ENCODE measurements around the gene PDZD7.

PDZD7 gene

DNA sequence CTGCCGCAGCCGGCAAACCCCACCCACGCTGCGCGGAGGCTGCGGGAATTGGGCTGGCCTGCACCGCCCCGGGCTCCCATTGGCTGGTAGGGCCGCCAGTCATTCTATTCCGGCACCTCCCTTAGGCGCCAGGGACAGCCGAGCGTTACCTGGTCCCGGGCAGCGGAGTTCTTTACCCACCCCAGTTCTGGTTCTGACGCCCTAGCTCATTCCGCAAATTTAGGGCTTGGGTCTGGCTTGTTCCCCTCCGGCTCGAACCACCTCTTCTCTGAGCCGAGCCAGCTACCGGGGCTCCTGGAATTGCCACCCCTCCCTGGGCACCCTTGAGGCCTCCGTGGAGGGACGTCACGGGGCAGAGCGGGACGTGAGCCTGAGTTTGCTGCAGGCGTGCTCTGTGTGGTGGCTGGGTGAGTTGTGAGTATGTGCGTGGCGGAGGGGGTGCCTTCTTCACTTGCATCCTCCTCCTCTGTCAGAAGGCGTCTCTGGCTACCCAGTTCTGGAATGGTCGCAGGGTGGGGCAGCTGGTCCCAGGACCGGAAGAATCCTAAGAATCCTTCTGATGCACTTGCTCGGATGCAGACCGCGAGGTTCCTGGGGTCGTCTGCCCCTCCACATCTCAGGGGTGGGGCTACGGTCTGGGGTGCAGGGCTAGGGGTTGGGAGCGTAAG lies at the start of gene PDZD7, which contains the start of gene SFXN3:
TSS of gene PDZD7 (minus strand) at position 2 of the 668 bp plus-strand sequence. CDS start 910 bp downstream, outside the sequence.
TSS of gene SFXN3 (plus strand) at position 107 of the 668 bp plus-strand sequence. CDS start 3,461 bp downstream, outside the sequence.
- Mint-ChIP-seq H3K27me3 (peaks cover 42% of the 10 kb centered on the region), H3K4me1 (peaks cover 25% of the 10 kb centered on the region), H3K36me3 (peaks cover 14% of the 10 kb centered on the region), H3K9me3 (no peaks in the 10 kb centered on the region), H3K4me3 (peak within 1 kb of the TSS; percentile 81), H3K27ac (peak within 1 kb of the TSS; percentile 96)
- CTCF ChIA-PET = interaction anchor here (0.6 to 8.1 kb wide), 10 partner anchors 8 to 1107 kb away, joined by 3 to 98 read pairs (median 4); no protein-coding TSS in a partner anchor
- peak; percentile 98 for DNase-seq

DNA sequence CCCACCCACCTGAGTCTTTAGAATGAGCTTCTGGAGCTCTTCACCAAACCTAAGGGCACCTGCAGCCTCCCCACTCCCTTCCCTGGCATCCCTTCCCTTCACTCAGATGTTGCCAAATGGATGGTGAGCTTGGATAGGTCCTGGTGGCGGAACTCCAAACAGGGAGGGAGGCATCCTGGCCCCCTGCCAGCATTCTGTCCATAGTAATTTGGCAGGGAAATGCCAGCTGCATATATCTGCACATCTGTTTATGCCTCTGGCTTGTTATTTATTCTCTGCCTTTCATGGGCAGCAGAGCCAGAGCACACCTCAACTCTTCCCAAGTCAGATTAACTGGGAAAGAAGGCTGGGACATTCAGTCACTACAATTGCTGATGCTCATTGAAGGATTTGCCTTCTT lies 48.9 kb upstream of the PDZD7 start:
- DNase-seq = no peak
- Mint-ChIP-seq H3K27me3 (peaks cover 86% of the 10 kb centered on the region), H3K9me3 (no peaks in the 10 kb centered on the region), H3K4me3 (no peak overlapping the region), H3K4me1 (no peaks in the 10 kb centered on the region), H3K27ac (no peak overlapping the region), H3K36me3 (no peaks in the 10 kb centered on the region)
- CTCF ChIA-PET = interaction anchor here (0.8 to 1.8 kb wide), 4 partner anchors 15 to 62 kb away, joined by 3 to 6 read pairs (median 3); no protein-coding TSS in a partner anchor

DNA sequence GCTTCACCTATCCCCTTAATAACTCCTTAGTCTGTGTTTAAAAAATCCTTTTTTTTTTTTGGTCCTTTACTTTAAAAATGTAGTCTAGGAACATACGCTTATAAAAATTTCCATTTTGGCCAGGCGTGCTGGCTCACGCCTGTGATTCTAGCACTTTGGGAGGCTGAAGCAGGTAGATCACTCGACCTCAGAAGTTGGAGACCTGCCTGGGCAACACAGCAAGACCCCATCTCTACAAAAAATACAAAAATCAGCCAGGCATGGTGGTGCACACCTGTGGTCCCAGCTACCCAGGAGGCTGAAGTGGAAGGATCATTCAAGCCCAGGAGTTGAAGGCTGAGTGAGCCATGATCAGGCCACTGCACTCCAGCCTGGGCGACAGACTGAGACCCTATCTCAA lies 45.7 kb upstream of the PDZD7 start:
- no peak overlapping the region for H3K4me3 Mint-ChIP-seq
- H3K9me3 Mint-ChIP-seq = no peaks in the 10 kb centered on the region
- H3K4me1 Mint-ChIP-seq = no peaks in the 10 kb centered on the region
- peaks cover 86% of the 10 kb centered on the region for H3K27me3 Mint-ChIP-seq
- DNase-seq = no peak
- H3K27ac Mint-ChIP-seq = no peak overlapping the region
- CTCF ChIA-PET = interaction anchor here (0.7 to 1.5 kb wide), 3 partner anchors 10 to 205 kb away, joined by 3 to 9 read pairs (median 4); no protein-coding TSS in a partner anchor
- no peaks in the 10 kb centered on the region for H3K36me3 Mint-ChIP-seq

DNA sequence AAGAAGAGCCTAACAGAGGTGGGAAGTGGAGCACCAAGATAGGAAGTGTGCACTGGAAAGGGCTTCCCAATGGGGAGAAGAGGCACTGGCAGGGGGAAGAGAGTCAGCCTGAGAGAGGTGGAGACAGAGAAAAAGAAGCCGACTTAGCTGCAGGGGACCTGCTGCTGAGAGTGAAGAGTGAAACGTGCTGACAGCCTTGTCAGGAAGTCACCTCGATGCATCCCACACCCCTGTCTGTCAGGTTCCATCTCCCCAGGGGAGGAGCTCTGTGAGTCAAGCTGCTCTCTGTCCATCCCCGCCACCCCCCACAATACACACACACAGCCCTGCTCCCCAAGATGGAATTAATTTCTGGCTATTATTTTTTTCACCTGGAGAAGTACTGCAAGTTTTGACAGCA lies 44.8 kb upstream of the PDZD7 start:
- no peak overlapping the region for H3K4me3 Mint-ChIP-seq
- H3K27me3 Mint-ChIP-seq = peaks cover 86% of the 10 kb centered on the region
- no peak overlapping the region for H3K27ac Mint-ChIP-seq
- H3K4me1 Mint-ChIP-seq = no peaks in the 10 kb centered on the region
- no peak for DNase-seq
- H3K9me3 Mint-ChIP-seq = no peaks in the 10 kb centered on the region
- CTCF ChIA-PET = interaction anchor here (1.1 to 1.5 kb wide), 3 partner anchors 9 to 33 kb away, joined by 4 to 9 read pairs (median 4); no protein-coding TSS in a partner anchor
- no peaks in the 10 kb centered on the region for H3K36me3 Mint-ChIP-seq

DNA sequence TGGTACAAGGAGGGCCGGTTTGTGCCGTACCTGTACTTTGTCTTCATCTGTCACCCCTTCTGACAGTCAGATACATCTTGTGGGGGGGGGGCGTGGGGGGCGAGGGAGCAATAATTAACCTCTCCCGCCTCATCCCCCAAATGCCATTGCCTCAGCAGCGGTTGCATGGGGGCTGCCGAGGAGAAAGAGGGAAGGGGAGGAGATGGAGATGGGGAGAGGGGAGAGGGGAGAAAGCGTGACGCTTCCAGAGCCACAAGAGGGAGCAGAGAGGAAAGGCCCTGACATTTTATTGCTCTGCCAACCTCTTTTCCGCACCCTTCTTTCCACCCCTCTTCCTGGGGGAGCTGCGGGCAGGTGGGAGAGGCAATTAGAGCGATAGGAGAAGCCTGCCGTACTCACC lies 42.7 kb upstream of the PDZD7 start:
- Mint-ChIP-seq H3K27ac (no peak overlapping the region), H3K4me1 (no peaks in the 10 kb centered on the region), H3K4me3 (no peak overlapping the region), H3K27me3 (peaks cover 70% of the 10 kb centered on the region), H3K9me3 (no peaks in the 10 kb centered on the region), H3K36me3 (no peaks in the 10 kb centered on the region)
- no peak for DNase-seq
- CTCF ChIA-PET = interaction anchor here (1.1 to 1.5 kb wide), 2 partner anchors 24 to 55 kb away, joined by 3 to 5 read pairs; no protein-coding TSS in a partner anchor

DNA sequence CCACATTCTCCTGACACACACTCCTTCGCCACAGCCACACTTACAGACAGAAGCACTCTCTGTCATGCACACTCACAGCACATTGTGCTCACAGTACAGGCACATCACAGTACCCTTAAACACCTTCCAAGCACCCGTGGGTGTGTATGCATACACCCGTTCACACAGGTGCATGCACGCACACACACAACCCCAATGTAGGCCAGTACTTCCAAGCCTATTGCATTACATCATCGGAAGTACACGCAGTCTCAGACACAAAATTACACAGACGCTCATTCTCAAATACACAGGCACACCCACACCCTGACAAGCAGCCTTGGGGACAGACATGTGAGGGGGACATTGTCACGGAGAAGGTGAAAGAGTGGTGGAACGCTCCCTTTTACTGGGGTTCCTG lies 42.0 kb upstream of the PDZD7 start:
- Mint-ChIP-seq H3K4me3 (no peak overlapping the region), H3K27me3 (peaks cover 65% of the 10 kb centered on the region), H3K36me3 (no peaks in the 10 kb centered on the region), H3K27ac (no peak overlapping the region), H3K4me1 (peaks cover under 1% of the 10 kb centered on the region), H3K9me3 (no peaks in the 10 kb centered on the region)
- CTCF ChIA-PET = interaction anchor here (1.1 kb wide), 1 partner anchor 54 kb away, joined by 3 read pairs; no protein-coding TSS in a partner anchor
- no peak for DNase-seq

DNA sequence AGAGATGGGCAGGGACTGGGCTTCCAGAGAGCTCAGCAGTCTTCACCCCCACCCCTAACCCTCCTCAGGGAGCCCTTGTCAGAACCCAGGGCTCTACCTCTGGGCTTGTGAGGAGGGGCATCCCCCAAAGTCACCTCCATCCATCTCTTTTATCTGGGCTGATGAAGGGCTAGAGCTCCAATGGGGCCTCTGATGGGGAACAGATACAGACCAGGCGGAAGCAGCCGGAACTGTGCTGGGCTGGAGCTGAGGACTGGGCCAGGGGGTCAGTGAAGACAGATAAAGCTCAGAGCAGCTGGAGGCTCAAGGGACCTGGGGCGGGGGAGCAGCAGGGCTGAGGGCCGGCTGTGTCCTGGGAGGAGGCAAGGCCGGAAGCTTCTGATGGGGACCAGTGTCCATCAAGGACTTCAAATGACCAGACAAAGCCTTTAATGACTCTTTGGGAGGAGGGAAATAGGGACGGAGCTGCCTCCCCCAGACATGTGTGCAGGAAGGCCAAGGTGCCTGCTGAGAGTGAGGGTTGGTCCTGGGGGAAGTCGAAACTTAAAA lies 41.0 kb upstream of the PDZD7 start:
- Mint-ChIP-seq H3K27me3 (peaks cover 74% of the 10 kb centered on the region), H3K4me3 (no peak overlapping the region), H3K27ac (no peak overlapping the region), H3K4me1 (peaks cover 9% of the 10 kb centered on the region), H3K36me3 (no peaks in the 10 kb centered on the region), H3K9me3 (no peaks in the 10 kb centered on the region)
- DNase-seq = no peak
- CTCF ChIA-PET = interaction anchor here (1.2 to 1.7 kb wide), 4 partner anchors 9 to 53 kb away, joined by 3 to 5 read pairs (median 4); no protein-coding TSS in a partner anchor

DNA sequence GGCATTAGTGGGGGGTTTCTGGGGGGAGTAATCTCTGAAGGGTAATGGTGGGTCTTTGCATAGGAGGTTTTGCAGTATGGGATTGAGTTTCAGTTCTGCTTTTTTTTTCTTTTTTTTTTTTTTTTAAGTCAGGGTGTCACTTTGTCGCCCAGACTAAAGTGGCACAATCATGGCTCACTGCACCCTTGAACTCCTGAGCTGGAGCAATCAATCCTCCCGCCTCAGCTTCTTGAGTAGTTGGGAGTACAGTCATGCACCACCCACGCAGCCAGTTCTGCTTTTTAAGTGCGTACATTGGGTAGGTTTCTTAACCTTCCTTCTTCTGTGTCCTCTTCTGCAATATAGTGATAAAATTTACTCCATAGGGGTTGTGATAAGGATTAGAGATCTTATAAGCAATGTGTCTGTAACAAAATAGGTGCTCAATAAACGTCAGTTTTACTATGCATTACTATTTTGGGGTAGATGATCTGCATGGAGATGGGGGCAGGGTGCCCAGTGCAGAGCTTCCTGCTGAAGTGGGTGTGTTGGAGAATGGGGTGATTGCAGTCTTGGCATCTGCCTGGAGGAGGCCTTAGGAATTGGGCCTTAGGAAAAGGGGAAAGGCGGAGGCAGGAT lies 40.4 kb upstream of the PDZD7 start:
- Mint-ChIP-seq H3K4me3 (no peak overlapping the region), H3K9me3 (no peaks in the 10 kb centered on the region), H3K27me3 (peaks cover 75% of the 10 kb centered on the region), H3K36me3 (no peaks in the 10 kb centered on the region), H3K27ac (no peak overlapping the region), H3K4me1 (peaks cover 14% of the 10 kb centered on the region)
- CTCF ChIA-PET = interaction anchor here (0.9 to 1.8 kb wide), 7 partner anchors 8 to 71 kb away, joined by 3 to 5 read pairs (median 4); no protein-coding TSS in a partner anchor
- no peak for DNase-seq

DNA sequence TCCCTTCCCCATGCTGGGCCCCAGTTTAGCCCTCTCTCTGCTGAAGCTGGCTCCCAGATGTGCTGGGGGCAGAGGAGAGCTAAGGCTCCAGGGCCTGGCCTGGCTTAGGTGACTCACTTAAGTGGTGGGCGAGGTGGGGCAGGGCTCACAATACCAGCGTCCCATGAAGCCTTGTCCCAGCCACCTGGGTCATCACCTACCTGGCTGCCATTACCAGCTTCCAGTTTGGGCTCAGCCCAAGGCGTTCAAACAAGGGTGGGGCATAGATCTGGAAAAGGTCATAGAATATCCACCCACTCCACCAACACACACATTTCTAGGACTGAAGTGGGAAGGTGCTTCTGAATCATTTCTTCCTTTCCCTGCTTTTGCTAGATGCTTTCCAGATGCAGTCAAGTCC lies 39.2 kb upstream of the PDZD7 start:
- Mint-ChIP-seq H3K27ac (no peak overlapping the region), H3K36me3 (no peaks in the 10 kb centered on the region), H3K27me3 (peaks cover 75% of the 10 kb centered on the region), H3K4me1 (peaks cover 21% of the 10 kb centered on the region), H3K4me3 (no peak overlapping the region), H3K9me3 (no peaks in the 10 kb centered on the region)
- CTCF ChIA-PET = interaction anchor here (1.3 to 11.9 kb wide), 7 partner anchors 11 to 72 kb away, joined by 3 to 140 read pairs (median 8); no protein-coding TSS in a partner anchor
- no peak for DNase-seq

DNA sequence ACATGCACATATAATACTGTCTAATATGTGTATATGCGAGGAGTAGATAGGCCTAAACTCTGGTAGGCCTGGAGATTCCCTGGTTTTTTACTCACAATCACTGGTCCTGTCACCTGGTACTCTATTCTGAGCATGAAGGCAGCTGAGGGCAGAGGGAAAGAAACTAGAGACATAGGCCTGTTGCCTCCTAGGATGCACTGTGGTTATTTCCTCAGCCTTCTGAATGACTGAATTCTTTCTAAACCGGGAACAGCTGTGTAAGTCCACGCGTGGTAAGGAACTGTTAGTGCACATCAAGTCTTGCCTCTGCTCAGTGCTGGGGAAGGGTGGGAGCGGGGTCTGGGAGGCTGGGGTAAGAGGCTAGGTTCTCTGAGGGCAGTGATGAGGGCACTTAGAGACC lies 38.5 kb upstream of the PDZD7 start:
- no peak for DNase-seq
- CTCF ChIA-PET = interaction anchor here (1.3 to 11.9 kb wide), 9 partner anchors 9 to 72 kb away, joined by 3 to 140 read pairs (median 8); partner anchors contain the start of genes PDZD7 and SFXN3
- Mint-ChIP-seq H3K27ac (no peak overlapping the region), H3K9me3 (no peaks in the 10 kb centered on the region), H3K36me3 (no peaks in the 10 kb centered on the region), H3K4me3 (no peak overlapping the region), H3K27me3 (peaks cover 78% of the 10 kb centered on the region), H3K4me1 (peaks cover 21% of the 10 kb centered on the region)

DNA sequence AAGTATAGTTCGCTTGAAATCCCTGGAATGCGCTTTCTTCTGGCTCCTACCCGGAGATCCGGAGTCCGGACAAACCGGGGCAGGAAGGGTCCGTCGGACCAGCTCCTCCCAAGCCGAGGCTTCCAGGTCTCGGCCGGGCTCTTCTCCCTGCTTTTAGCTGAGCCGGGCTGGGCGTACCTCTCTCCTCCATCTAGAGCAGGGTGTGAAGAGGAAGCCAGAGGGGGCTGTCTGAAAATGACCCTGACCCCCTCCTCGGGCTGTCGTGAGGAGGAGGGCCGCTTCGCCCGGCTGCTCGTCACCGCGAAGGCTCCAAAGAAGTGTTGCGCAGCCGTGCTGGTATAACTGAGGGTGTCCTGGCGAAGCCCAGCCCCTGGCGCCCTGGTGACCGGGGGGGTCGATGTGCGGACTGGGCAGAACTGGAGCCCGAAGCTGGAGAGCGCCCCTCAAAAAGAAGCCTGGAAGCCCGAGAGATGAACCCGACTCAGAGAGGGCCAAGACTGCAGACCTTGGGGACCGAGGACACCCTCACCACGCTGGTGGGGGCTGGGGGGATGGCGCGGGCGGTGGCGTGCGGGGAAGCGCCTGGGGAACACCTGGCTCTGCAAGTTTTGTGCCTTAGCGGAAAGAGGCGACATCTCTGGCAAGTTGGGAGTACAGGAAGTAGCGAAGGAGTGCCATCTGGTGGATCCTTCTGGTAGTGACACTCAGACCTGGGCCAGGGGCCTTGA lies 36.6 kb upstream of the PDZD7 start:
- peak; percentile 87 for DNase-seq

DNA sequence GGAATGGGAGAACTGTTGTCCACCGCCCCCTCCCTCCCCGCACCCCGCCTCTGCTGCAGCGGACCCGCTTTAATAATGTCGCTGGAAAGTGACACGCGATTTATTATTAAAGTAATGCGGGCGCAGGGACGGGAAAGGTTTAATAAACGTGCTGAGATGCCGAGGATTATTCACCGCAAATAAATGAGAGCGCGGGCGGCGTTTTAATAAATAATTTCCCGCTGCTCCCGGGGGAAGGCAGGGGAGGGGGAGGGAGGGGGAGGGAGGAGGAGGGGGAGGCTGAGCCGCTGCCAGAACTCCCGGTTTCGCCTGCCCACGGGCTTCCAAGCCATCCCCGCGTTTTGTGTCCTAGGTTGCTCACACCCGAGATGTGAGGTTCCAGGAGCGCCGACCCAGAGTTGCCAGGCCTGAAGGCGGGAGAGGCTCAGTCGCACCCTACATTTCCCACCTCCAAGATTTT lies 36.0 kb upstream of the PDZD7 start:
- H3K36me3 Mint-ChIP-seq = no peaks in the 10 kb centered on the region
- no peak overlapping the region for H3K27ac Mint-ChIP-seq
- no peaks in the 10 kb centered on the region for H3K9me3 Mint-ChIP-seq
- peak overlapping the region; percentile 67 for H3K4me3 Mint-ChIP-seq
- DNase-seq = no peak
- CTCF ChIA-PET = interaction anchor here (0.6 to 11.9 kb wide), 12 partner anchors 9 to 531 kb away, joined by 3 to 140 read pairs (median 8); partner anchors contain the start of genes HIF1AN, PDZD7 and SFXN3
- peaks cover 36% of the 10 kb centered on the region for H3K4me1 Mint-ChIP-seq
- peaks cover 78% of the 10 kb centered on the region for H3K27me3 Mint-ChIP-seq

More for the DNA sequence above, 36.6 kb upstream of the PDZD7 start:
- Mint-ChIP-seq H3K4me1 (peaks cover 30% of the 10 kb centered on the region), H3K27me3 (peaks cover 78% of the 10 kb centered on the region), H3K4me3 (peak overlapping the region; percentile 67), H3K27ac (no peak overlapping the region), H3K9me3 (no peaks in the 10 kb centered on the region), H3K36me3 (no peaks in the 10 kb centered on the region)
- CTCF ChIA-PET = interaction anchor here (0.6 to 11.9 kb wide), 12 partner anchors 10 to 532 kb away, joined by 3 to 140 read pairs (median 8); partner anchors contain the start of genes HIF1AN, PDZD7 and SFXN3

DNA sequence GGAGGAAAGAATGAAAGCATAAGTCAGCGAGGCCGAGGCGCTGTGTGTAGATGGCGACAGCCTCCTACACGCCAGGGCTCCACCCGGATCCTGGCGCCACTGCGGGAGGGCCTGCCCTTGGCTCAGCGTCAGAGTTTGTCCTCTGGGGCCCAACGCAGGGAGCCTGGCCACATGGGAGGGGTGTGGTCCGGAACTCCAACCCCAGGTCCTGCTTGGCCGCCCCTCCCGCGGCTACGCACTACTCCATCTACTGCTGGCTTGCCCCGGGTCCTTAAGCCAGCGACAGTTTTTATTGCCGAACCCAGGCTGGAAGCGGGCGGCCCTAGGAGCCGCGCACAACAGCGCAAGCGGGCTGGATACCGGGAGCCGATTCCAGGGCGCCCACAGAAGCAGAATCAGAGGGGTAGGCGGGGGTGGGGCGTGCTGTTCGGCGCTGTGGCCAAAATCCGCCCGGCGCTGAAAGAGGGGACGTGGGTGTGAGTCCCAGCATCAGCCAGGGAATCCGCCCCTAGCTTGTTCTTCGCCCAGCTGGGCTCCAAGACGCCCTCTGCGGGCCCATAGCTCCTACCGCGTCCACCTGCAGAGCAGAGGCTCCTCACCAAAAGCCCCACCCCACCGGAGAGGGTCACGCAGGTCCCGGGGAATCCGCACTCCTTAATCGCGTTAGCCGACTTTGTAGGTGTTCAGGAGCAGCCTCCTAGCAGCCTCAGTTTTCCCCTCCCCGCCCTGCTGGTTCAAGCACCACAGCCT lies 35.4 kb upstream of the PDZD7 start:
- Mint-ChIP-seq H3K27ac (no peak overlapping the region), H3K4me3 (peak overlapping the region; percentile 45), H3K4me1 (peaks cover 42% of the 10 kb centered on the region), H3K36me3 (no peaks in the 10 kb centered on the region), H3K9me3 (no peaks in the 10 kb centered on the region), H3K27me3 (peaks cover 77% of the 10 kb centered on the region)
- DNase-seq = peak; percentile 67
- CTCF ChIA-PET = interaction anchor here (1.0 to 11.9 kb wide), 6 partner anchors 10 to 48 kb away, joined by 4 to 140 read pairs (median 29); partner anchors contain the start of genes PDZD7 and SFXN3

All from activated naive CD4-positive, alpha-beta T cell treated with anti-CD3 and anti-CD28 coated beads, Interleukin-2, amount 10 ng/mL, durations not matched to agents 7 days and 5 days (primary cell).